Gastroesophageal sphincter (tissue), 4 donors: ENCODE measurements around the gene GPC1. TPM values are rescaled to one million over a fixed set of nuclear protein-coding genes. Genes with fewer than 3 reads are reported as not detected.

Experiments used
- ATAC-seq: fragments of 150-250 bp; one replicate; pipeline ENCODE4 v1.9.1; 2016; ENCODE audit warnings: mild to moderate bottlenecking, moderate library complexity
- H3K27ac ChIP-seq, 4 donors: fragments of 200-600 bp; sonication (generic) in 3 of 4; 1 replicate in 3 of 4; 2 replicates in 1 of 4; pipeline ENCODE4 v1.5.1; 2016 to 2019
- H3K27me3 ChIP-seq: fragments of 200-600 bp; sonication (generic); one replicate; pipeline ENCODE4 v1.5.1; 2019
- H3K36me3 ChIP-seq, 2 donors: fragments of 200-600 bp; sonication (generic); one replicate each; pipeline ENCODE4 v1.5.1; 2019; ENCODE audit warnings: control low read depth in 1 of 2
- H3K4me1 ChIP-seq, 3 donors: fragments of 200-600 bp; sonication (generic); 1 replicate in 2 of 3; 2 replicates in 1 of 3; pipeline ENCODE4 v1.5.1; 2016 to 2019; ENCODE audit warnings: control low read depth in 2 of 3
- H3K4me3 ChIP-seq, 2 donors: fragments of 200-600 bp; sonication (generic); one replicate each; pipeline ENCODE4 v1.5.1; 2019; ENCODE audit warnings: mild to moderate bottlenecking in 1 of 2, moderate library complexity in 1 of 2
- H3K9me3 ChIP-seq, 3 donors: fragments of 200-600 bp; sonication (generic); one replicate each; pipeline ENCODE4 v1.5.1; 2017 to 2019; ENCODE audit warnings: control low read depth in 2 of 3
- CTCF ChIP-seq, 4 experiments: fragments of 200-600 bp in 2 of 4; fragments of 450-650 bp in 2 of 4; sonication (generic) in 1 of 4; IDR thresholded peaks; one replicate each; pipeline ENCODE4 v1.5.1; 2017 to 2019; ENCODE audit warnings: antibody characterized with exemption in 4 of 4, mild to moderate bottlenecking in 2 of 4, moderate library complexity in 2 of 4
- EP300 ChIP-seq: sonication (generic); formaldehyde crosslinking; IDR thresholded peaks from one replicate; pipeline ENCODE4 v1.6.1; 2017; ENCODE audit warnings: antibody characterized with exemption, mild to moderate bottlenecking
- POLR2A ChIP-seq, 2 donors: fragments of 450-650 bp; IDR thresholded peaks; one replicate each; pipeline ENCODE4 v1.6.1; 2017; ENCODE audit warnings: antibody characterized with exemption in 2 of 2, mild to moderate bottlenecking in 2 of 2, moderate library complexity in 1 of 2
- POLR2AphosphoS5 ChIP-seq: sonication (generic); formaldehyde crosslinking; IDR thresholded peaks from one replicate; pipeline ENCODE4 v1.6.1; 2017; ENCODE audit warnings: antibody characterized with exemption
- WGBS, 2 donors: methylation state at CpG; one replicate each; pipeline ENCODE4 v1.1.5; 2018; ENCODE audit warnings: low coverage in 1 of 2; 5-methylcytosine and 5-hydroxymethylcytosine counted together
- total RNA-seq, 4 donors: library from RNA; depleted of rRNA; stranded (reverse); fragments of >200 nt; gene quantifications; one replicate each; pipeline ENCODE4 v1.1.0, GENCODE V29; 2016

The GPC1 gene
- total RNA-seq, 4 donors from 2014 or later: 22.5 to 73.9 (median 43.3) TPM

- Histone ChIP-seq H3K27me3 (no peaks in the 10 kb centered on the region), H3K9me3 (no peaks in the 10 kb centered on the region), H3K4me1 (no peaks in the 10 kb centered on the region), H3K27ac (no peak overlapping the region), H3K36me3 (peaks cover 0 to 79% of the 10 kb centered on the region in 2 donors), H3K4me3 (no peak overlapping the region)
- WGBS, 2 donors: 100% methylated on average over 1 of the region's 22 CpGs; no CpG with 5 or more reads in 1 of the 2 donors
- no peak for TF ChIP-seq CTCF (IDR thresholded peaks at IDR 0.05)
- TF ChIP-seq POLR2A (IDR thresholded peaks at IDR 0.05): no peak
- TF ChIP-seq POLR2AphosphoS5: no peak
- no peak for TF ChIP-seq EP300
- no peak for ATAC-seq
Measured at GRCh38 chr2:240463274-240463865, 27.9 kb downstream of the GPC1 start.

GRCh38 chr2:240463866-240464481, 28.5 kb downstream of the GPC1 start:
- TF ChIP-seq POLR2AphosphoS5 (no peak), CTCF (IDR thresholded peaks at IDR 0.05) (no peak)
- Histone ChIP-seq H3K4me1 (no peaks in the 10 kb centered on the region), H3K36me3 (peaks cover 0 to 78% of the 10 kb centered on the region in 2 donors), H3K27me3 (no peaks in the 10 kb centered on the region), H3K27ac (no peak overlapping the region), H3K4me3 (no peak overlapping the region), H3K9me3 (no peaks in the 10 kb centered on the region)
- ATAC-seq: no peak
- WGBS, 2 donors: 93% methylated on average over 3 of the region's 21 CpGs; no CpG with 5 or more reads in 1 of the 2 donors

- 90% methylated on average over 14 of the region's 43 CpGs; no CpG with 5 or more reads in 1 of the 2 donors for WGBS, 2 donors
- H3K9me3 ChIP-seq: no peaks in the 10 kb centered on the region
Measured at GRCh38 chr2:240464514-240465241, 29.2 kb downstream of the GPC1 start.

GRCh38 chr2:240465268-240465764, 29.9 kb downstream of the GPC1 start:
- no peak for ATAC-seq
- Histone ChIP-seq H3K4me3 (no peak overlapping the region), H3K9me3 (no peaks in the 10 kb centered on the region), H3K36me3 (peaks cover 0 to 65% of the 10 kb centered on the region in 2 donors), H3K4me1 (no peaks in the 10 kb centered on the region), H3K27ac (no peak overlapping the region), H3K27me3 (peaks cover 3% of the 10 kb centered on the region)
- no peak for TF ChIP-seq EP300
- no peak for TF ChIP-seq CTCF (IDR thresholded peaks at IDR 0.05)
- no peak for TF ChIP-seq POLR2AphosphoS5
- no peak for TF ChIP-seq POLR2A (IDR thresholded peaks at IDR 0.05)
- no CpG with 5 or more reads among the region's 22 CpGs for WGBS, 2 donors

More at GRCh38 chr2:240464514-240465241, 29.2 kb downstream of the GPC1 start:
- Histone ChIP-seq H3K4me1 (no peaks in the 10 kb centered on the region), H3K36me3 (peaks cover 0 to 71% of the 10 kb centered on the region in 2 donors), H3K27me3 (peaks cover 2% of the 10 kb centered on the region), H3K27ac (no peak overlapping the region), H3K4me3 (no peak overlapping the region)
- no peak for ATAC-seq
- TF ChIP-seq EP300: no peak

- Histone ChIP-seq H3K9me3 (no peaks in the 10 kb centered on the region), H3K4me1 (no peaks in the 10 kb centered on the region), H3K4me3 (no peak overlapping the region), H3K36me3 (peaks cover 0 to 58% of the 10 kb centered on the region in 2 donors), H3K27me3 (peaks cover 3% of the 10 kb centered on the region), H3K27ac (no peak overlapping the region)
- TF ChIP-seq CTCF (IDR thresholded peaks at IDR 0.05) (no peak), POLR2A (IDR thresholded peaks at IDR 0.05) (no peak), POLR2AphosphoS5 (no peak), EP300 (no peak)
- 51 to 75% methylated on average over 4 to 6 of the region's 28 CpGs for WGBS, 2 donors
- no peak for ATAC-seq
Measured at GRCh38 chr2:240465765-240466578, 30.5 kb downstream of the GPC1 start.
